GM18868 (cell line): ENCODE measurements around the gene TLN1.

Experiments
- ATAC-seq: cut with Tn5 transposase; IDR thresholded peaks from one replicate; pipeline ENCODE4 v1.9.1; 2021; ENCODE audit warnings: mild to moderate bottlenecking, moderate library complexity; ENCODE audit not compliant: unreplicated experiment

TLN1 gene

GRCh38 chr9:35666045-35666444 lies 66.0 kb downstream of the TLN1 start:
- no peak for ATAC-seq

- ATAC-seq, result no peak
These were observed 66.5 kb downstream of the TLN1 start for GRCh38 chr9:35665471-35665818.

- peak; percentile 68 for ATAC-seq
These were observed 67.2 kb downstream of the TLN1 start, which contains the start of gene ARHGEF39 for GRCh38 chr9:35664531-35665470. Gene ARHGEF39, minus strand, starts transcription at chr9:35665195. Its CDS starts 26 bp downstream, at chr9:35665169.

- no peak for ATAC-seq
These were observed 69.6 kb downstream of the TLN1 start for GRCh38 chr9:35662437-35662836.

- no peak for ATAC-seq
These were observed 70.1 kb downstream of the TLN1 start for GRCh38 chr9:35661756-35662350.

GRCh38 chr9:35660966-35661415 lies 71.0 kb downstream of the TLN1 start:
- no peak for ATAC-seq

- no peak for ATAC-seq
These were observed 72.7 kb downstream of the TLN1 start for GRCh38 chr9:35659340-35659739.

- no peak for ATAC-seq
These were observed 73.1 kb downstream of the TLN1 start for GRCh38 chr9:35658968-35659220.

GRCh38 chr9:35658137-35658967 lies 73.6 kb downstream of the TLN1 start, which contains the start of gene CCDC107:
Gene CCDC107, plus strand, starts transcription at chr9:35658292. Its CDS starts 88 bp downstream, at chr9:35658380.
- peak; percentile 63 for ATAC-seq

- peak; percentile 91 for ATAC-seq
These were observed 74.4 kb downstream of the TLN1 start, which contains the start of gene RMRP for GRCh38 chr9:35657546-35658136. Gene RMRP, minus strand, starts transcription at chr9:35658019.

- no peak for ATAC-seq
These were observed 75.0 kb downstream of the TLN1 start for GRCh38 chr9:35656831-35657545.

- no peak for ATAC-seq
These were observed 75.6 kb downstream of the TLN1 start for GRCh38 chr9:35656348-35656747.

GRCh38 chr9:35653611-35654010 lies 78.4 kb downstream of the TLN1 start:
- ATAC-seq, result no peak

- ATAC-seq, result no peak
These were observed 79.2 kb downstream of the TLN1 start for GRCh38 chr9:35652829-35653209.

- ATAC-seq, result no peak
These were observed 79.8 kb downstream of the TLN1 start for GRCh38 chr9:35651956-35652828.

GRCh38 chr9:35650341-35651158 lies 81.4 kb downstream of the TLN1 start, which contains the start of gene SIT1:
Gene SIT1, minus strand, starts transcription at chr9:35650931. Its CDS starts 78 bp downstream, at chr9:35650853.
- no peak for ATAC-seq

- ATAC-seq, result no peak
These were observed 82.3 kb downstream of the TLN1 start for GRCh38 chr9:35649431-35650340.
